ENCODE results near the gene STRA6. TPM values are rescaled to one million over a fixed set of nuclear protein-coding genes. Genes with fewer than 3 reads are reported as not detected.
A peak's percentile ranks its signal among the peaks of the same experiment; 100 is the strongest.

The STRA6 gene, protein sequence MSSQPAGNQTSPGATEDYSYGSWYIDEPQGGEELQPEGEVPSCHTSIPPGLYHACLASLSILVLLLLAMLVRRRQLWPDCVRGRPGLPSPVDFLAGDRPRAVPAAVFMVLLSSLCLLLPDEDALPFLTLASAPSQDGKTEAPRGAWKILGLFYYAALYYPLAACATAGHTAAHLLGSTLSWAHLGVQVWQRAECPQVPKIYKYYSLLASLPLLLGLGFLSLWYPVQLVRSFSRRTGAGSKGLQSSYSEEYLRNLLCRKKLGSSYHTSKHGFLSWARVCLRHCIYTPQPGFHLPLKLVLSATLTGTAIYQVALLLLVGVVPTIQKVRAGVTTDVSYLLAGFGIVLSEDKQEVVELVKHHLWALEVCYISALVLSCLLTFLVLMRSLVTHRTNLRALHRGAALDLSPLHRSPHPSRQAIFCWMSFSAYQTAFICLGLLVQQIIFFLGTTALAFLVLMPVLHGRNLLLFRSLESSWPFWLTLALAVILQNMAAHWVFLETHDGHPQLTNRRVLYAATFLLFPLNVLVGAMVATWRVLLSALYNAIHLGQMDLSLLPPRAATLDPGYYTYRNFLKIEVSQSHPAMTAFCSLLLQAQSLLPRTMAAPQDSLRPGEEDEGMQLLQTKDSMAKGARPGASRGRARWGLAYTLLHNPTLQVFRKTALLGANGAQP
- polyA plus RNA-seq (2013, experiment 1 of 2; ENCODE audit: insufficient read length) = 3.2 TPM
- 3.0 TPM for polyA plus RNA-seq (2013, experiment 2 of 2; ENCODE audit: insufficient read length)

DNA sequence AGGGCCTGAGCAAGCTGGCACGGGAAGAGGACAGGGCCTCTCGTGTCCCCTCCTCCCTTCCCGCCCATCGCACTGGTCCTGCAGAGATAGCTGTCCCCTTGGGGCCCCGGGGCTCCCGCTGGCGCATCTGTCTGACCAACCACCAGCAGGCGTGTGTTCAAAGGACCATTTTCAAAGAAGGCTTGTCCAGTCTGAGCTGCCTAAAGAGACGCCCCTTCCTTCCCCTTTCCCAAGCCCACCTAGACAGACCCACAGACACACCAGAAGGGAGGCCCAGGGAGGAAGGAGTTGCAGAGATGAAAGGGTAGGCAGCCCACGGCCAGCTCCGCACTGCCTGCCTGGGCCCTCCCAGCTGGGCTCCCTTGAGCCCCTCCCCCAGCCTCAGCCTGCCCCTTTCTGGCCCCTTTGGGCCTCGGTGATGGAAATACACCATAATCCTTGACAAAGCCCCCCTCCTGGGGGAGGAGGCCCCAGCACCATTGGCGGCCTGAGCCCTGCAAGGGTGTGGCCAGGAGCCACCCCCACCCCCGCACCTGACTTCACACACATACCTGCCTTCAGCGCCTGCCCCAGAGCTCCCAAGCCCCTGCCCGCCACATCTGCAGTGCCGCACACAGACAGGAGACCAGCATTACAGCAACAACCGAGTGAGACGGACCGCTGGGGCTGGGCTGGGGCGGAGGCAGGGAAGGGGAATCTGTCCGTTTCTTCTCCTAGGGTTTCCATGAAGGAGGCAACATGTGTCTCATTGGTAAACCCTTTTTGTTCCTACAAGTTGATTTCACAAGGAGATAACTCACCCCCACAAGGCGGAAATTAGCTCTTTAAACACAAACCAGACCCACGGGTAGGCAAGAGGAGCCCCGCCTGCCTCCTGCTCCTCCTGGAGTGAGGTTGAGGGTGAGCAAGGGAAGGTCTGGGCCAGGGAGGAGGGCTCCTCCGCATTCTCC, at the start of gene STRA6:
Gene STRA6 (minus strand): TSS at position 336 of the 950 bp plus-strand sequence. CDS start 520 bp downstream, outside the sequence.
- peak; percentile 74 for DNase-seq

DNA sequence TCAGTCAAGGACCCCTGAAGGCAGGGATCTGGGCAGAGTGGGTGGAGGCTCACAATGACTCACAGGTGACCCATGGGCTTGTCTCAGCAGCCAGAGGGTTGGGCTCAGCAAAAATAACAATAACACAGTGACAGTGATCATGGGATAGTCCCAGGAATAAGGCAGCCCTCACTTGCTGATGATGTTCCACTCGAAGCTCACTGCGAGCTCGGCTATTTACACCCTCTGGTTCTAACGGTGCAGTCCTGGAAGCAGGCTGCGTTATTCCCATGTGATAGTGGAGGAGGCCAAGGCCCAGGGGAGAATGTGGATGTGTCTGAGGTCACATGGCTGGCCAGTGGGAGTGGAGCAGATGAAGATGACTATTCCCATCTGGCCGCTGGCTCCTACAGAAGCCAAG, 49.7 kb upstream of the STRA6 start:
- no peak for DNase-seq

DNA sequence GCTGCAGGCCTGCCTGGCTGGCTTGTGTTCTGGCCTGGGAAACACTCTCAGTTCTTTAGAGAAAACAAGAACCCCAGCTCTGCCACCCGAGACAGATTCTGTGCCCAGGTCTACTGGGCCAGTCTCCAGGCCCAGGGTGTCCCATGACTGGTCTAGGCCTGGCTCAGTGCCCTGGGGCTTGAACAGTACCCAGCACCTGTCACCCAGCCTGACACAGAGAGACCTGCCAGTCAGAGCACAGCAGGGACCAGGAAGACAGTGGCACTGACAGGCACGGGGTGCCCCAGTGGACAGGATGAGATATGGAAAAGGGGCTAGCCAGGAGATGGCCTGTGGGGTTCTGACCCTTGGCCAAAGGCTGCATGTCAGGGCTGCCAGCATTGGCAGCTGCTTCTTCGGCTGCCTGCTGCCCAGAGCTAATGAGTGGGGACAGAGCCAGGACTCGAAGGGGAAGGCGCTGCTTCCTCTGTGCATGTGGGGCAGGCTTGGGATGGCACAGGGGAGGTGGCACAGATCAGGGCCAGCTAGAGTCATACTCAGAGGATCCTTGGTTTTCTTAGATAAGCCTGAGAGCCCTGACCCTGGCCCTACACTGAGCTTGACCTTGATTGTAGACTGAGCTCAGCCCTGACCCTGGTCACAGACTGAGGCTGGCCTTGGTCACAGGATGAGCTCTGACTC, 48.7 kb upstream of the STRA6 start:
- DNase-seq = no peak

DNA sequence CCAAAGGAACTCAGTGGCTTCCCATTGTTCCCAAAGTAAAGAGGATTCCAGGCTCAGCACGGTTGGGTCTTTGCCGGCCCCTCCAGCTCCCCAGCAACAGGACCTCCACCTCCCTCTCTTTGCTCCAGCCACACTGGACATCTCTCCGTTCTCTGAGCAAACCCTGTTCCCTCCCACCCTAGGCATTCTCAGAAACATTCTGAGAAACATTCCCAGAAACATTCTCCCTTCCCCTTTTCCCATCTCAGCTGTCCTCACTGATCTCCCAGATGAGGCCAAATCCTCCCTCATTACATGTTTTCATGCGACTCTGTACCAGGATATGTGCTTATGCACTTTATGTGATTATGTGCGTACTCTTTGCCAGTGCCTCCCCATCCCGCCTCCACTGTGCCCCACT, 47.7 kb upstream of the STRA6 start:
- DNase-seq = no peak

DNA sequence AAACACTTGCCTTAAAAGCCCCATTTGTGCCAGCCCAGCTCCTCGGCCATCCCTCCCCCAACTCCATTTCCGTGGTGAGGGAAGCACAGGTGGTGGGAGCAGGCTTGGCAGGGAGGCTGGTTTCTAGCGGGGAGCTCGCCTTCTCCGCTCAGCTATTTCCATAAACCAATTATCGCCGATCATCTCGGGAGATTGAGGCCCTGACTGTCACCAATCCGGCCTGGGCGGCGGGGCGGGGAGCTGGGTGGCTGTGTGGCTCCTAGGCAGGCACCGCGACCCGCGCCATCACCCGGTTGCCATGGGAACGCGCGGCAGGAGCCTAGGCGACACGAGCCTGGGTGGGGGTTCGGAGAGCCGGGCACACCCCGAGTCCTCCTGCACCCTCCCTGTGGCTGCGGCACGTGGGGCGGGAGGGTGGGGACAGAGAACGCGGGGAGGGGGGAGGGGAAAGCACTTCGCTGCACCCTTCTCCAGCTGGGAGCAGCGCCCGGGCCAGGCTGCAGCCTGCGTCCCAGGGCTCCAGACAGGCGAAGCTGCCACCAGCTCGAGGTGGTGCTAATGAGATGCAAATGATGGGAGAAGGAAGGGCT, 42.9 kb upstream of the STRA6 start:
- no peak for DNase-seq

DNA sequence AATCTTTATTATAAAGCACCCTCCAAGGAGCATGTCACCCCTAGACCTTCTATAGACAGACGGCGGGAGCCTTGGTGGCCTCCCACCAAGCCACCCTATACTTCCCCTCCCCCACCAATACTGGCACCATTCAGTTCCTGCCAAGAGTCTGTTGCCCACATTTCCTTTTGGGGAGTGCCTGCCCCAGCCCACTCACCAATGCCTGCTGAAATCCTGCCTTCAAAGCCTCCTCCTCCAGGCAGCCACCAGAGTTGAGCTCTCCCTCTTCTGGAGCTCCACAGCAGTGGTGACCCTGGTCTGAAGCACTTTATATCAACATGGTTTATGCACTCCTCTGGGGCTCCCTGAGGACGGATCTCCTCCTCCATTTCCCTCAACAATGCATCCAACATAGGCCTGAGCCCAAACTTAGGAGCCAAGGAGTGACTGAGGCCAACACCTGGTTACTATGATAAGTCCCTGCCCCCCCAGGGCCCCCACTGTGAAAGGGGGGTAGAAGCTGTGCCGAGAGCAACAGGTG, 42.3 kb upstream of the STRA6 start:
- no peak for DNase-seq

DNA sequence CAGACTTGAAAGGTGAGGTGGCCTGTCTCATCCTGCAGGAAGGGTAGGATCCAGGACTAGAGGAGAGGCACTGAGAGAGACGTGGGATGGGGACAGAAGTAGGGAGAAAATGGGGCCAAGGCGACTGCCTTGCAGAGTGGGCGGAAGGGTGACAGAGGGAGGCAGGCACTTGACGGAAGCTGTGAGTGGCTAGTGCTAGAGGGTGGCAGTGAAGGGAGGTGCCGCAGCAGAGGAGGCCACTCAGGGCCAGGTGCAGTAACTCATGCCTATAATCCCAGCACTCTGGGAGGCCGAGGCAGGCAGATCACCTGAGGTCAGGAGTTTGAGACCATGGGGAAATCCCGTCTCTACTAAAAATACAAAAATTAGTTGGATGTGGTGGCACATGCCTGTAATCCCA, 40.8 kb upstream of the STRA6 start:
- DNase-seq = no peak

DNA sequence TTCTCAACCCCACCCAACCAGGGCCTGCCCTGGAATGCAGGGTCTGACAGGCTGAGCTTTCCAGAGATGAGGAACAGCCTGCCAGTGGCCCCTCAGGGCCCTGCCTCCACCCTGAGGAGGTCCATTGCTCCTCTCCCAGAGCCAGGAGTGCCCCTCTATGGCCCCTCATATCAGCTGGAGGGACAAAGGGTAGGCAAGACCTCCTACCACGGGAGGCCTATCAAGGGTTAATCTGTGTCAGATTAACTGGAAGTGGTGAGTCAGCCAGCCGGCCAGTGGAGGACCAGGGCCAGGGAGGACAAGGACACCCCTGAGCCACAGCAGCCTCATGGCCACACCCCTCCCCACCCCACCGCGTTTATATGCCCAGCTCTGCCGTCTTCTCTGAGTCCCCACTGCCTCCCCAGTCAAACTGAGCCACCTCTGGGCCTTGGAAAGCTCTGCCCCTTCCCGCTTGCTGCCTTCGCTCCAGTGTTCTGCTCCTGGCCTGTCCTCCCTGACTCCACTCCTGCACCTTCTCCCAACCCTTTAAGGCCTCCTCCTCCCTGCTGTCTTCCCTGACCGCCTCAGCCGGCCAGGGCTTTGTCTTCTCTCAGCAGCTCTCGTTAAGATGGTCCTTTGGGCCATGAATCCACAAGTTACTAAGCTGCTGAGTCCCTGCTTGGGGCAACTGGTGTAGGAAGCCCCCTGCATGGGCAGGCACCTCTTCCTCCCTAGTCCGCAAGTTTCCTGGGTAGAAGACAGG, 40.0 kb upstream of the STRA6 start:
- no peak for DNase-seq

DNA sequence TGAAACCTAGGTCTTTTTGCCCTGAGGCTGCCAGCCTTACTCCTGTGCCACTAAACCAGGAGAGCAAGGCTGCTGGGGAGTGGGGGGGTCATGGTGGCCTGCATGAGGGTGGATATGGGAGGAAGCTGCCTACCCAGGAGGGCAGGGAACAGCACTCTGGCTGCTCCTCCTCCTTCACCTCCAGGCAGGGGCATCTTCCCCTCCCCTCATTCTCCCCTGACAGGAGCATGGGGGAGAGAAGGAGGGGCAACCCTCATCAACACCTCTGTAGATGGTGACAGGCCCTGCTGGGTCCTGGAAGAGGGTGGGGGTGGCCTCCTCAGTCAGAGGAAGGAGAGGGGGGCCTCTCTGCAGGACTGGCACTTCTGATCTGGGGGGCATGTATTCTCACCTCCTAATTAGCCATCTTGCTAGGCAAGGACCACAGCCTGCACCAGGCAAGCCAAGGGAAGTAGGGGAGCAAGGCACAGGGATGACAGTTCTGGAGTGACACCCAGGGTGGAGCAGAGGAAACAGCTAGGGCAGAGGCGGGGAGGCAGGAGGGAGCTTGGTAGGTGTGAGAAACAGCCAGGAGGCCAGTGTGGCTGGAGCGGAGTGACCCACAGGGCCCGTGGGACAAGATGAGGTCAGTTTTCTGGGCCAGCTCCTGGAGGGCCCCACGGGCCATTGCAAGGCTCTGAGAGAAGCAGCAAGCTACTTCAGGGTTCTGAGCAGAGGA, 38.5 kb upstream of the STRA6 start:
- no peak for DNase-seq

DNA sequence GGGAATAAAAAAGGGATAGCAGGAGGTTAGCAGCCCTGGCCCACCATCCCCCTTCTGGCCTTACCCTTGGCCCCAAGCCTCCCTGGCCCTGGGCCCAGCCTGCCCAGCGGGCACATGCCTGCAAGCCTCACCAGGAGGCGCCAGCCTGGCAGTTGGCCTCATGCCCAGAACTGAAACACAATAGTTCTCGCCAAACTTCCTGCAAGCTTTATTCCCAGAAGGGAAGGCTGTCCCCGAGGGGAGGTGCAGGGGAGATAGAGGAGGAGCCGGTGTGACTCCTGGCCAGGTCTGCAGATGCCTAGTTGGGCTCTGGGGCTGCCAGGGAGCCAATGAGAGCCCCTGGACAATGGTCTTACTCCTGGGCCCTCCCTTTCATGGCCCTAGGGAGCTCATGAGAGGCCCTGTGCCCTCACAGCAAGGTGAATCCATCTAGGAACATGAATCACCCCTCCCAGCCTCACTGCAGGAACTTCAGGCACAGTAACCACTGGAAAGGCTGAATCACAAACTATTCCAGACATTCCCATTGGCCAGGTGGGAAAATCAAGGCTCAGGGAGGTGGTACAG, 37.5 kb upstream of the STRA6 start:
- peak; percentile 61 for DNase-seq

DNA sequence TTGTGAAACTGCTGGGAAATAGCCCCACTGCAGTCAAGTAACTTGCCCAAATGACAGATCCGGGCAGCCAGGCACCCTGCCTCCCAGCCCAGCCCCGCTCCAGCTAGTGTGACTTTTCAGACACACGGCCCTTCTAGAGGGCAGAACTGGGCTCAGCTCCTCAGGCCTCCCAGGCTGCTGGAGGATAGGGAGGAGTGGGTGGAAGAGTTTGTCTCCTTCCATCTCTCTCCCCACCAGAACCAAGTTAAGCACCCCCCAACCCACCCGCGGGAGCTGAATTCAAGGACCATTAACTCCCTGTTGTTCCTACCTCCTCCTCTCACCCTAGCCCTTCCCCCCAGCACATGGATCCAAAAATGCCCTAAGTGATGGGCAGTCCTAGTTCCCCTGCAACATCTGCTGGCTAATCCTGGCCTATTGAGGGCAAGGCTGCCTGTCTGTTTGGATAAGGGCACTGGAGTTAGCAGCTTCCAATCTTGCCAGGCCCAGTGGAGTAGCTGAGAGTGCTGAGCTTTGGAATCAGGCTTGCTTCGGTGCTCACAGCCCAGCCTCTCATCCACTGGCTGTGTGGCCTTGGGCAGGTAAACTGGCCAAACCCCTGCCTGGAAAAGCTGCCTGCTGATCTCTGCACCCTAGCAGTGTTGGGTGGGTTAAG, 36.6 kb upstream of the STRA6 start:
- DNase-seq = no peak

DNA sequence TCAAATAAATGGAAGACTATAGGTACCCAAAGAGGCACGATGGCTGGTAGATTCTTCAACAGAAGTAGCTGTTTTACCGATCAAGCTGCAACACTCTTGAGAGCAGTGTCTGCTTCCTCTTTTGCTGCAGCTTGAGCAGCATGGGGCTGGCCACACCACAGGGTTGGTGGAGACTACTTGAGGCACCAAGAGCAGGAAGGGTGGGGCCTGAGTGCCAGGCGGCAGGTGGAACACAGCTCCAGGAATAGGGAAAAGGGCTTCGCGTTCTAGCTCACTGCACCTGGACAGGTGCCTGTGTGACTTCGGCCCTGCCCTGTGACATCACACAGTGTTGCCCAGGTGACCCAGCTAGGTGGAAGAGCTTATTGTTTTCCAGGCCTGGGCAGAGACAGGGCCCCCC, 33.4 kb upstream of the STRA6 start, which contains the start of gene CCDC33:
Gene CCDC33 (plus strand): TSS at position 365 of the 400 bp plus-strand sequence. CDS start 394 bp downstream, outside the sequence.
- no peak for DNase-seq

DNA sequence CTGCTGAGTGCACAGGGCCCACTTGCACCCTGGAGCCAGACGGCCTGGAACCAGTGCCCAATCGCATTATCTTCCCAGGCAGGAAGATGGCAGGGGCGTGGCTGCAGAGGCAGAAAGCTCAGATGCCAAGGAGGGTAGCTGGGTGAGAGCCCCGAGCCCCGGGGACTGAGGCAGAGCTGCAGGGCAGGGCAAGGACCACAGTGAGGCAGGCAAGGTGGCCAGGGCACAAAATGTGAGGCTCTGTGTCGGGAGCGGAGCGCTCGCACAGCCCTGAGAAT, 31.9 kb upstream of the STRA6 start:
- DNase-seq = no peak

DNA sequence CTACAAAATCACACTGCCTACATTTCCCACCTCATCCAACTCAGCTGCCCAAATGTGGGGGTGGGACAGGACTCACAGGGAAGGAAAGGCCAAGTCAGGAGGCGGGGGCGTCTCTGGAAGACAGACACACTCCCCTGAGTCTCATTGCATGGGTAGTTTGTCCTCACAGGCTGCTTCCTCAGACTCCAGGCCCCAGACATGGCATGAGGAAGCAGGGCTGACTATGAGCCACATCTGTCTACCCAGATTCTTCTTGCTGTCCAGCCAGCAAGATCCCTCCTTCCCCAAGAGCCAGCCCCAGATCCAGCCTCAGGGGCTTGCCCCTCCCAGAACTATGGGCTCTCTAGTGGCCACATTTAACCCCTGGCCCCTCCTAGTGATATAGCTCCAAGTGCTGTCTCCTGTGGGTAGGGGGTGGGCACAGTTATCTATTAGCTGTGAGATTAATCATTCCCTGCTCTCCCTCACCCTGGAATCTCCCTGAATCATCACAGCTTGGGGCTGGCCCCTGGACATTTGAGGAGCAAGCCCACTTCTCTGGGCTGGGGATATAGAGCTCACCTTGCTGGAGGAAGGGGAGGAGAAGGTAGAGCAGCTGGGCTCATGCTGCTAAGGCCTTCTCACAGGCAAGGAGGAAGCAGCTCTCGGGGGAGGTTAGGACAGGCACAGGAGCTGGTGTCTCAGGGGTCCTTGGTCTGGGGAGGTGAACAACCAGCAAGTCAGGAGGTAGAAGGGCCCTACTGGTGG, 31.4 kb upstream of the STRA6 start:
- no peak for DNase-seq

DNA sequence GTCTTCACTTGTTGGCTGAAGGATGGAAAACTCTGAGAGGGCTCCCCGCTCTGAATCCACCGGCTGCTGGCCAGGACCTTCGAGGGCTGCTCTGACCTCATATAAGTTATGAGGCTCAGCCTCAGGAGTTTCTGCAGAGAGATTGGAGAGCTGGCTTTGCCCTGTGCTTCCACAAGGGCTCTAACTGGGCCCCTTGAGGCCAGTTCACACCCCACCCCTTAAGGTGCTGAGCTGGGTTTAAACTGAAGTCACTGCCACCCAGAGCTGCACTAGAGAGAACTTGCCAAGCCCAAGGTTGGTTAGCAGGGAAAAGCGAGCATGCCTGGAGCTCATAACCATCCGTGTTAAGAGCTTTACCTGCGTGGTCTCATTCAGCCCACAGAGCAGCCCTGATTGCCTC, 30.8 kb upstream of the STRA6 start:
- no peak for DNase-seq

DNA sequence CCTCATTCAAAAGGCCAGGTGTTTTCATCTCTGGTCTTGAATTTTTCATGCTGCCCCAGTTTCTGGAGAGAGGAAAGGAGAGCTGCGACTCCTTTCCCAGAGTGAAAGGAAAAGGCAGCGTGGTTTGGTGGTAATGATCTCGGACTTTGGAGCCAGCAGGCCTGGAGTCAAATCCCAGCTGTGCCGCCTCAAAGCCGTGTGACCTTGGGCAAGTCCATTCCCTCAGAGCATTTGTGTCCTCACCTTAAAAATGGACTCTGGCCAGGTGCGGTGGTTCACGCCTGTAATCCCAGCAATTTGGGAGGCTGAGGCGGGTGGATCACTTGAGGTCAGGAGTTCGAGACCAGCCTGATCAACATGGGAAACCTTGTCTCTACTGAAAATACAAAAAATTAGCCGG, 28.9 kb upstream of the STRA6 start:
- no peak for DNase-seq

DNA sequence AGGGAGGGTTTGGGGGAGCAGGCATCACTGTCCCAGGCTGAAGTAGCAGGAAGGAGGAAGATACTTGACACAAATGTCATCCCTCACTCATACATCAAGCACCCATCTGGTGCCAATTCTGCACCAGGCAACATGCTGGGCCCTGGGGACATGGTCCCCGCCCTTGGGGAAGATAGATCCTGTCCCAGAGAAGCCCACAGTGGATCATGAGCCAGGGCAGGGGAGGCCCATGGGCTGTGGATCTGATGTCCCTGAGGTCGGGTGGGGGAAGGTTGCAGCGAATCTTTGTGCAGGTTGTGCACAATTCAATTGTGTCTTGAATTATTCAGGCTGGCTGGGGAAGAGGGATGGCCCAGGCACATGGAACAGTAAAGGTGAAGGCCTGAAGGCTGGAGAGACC, 27.1 kb upstream of the STRA6 start:
- DNase-seq = no peak

DNA sequence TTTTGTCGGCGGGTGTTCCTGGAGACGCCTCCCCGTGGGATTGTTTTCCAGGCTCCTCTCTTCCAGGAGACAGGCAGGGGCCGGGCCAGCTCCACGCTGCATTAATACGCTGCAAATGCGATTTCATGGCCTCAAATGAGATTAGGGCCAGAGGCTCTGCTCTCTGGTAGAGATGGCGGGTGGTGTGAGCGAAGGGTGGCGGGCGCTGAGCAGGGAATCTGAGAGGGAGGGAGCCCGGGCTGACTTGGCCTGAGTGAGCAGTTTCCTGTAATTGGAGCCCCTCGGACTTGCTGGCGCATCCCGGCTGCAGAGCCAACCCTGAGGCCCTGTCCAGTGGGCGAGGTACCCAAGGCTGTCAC, 26.1 kb upstream of the STRA6 start:
- no peak for DNase-seq

All from fibroblast of skin of abdomen (primary cell).